Parietal lobe (tissue), 2 donors: Measurements from ENCODE around the gene ASB7. TPM values are rescaled to one million over a fixed set of nuclear protein-coding genes. Genes with fewer than 3 reads are reported as not detected.

Source experiments
- small RNA-seq: library from RNA; depleted of rRNA; stranded (forward); fragments of <200 nt; gene quantifications from one replicate; pipeline ENCODE3, GENCODE V24; 2014; ENCODE audit warnings: low replicate concordance
- total RNA-seq: library from RNA; depleted of rRNA; stranded (reverse); fragments of >200 nt; gene quantifications from one replicate; pipeline ENCODE4 v1.2.3, GENCODE V29; 2014

Gene ASB7, protein sequence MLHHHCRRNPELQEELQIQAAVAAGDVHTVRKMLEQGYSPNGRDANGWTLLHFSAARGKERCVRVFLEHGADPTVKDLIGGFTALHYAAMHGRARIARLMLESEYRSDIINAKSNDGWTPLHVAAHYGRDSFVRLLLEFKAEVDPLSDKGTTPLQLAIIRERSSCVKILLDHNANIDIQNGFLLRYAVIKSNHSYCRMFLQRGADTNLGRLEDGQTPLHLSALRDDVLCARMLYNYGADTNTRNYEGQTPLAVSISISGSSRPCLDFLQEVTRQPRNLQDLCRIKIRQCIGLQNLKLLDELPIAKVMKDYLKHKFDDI
- 23.5 TPM for total RNA-seq

DNA sequence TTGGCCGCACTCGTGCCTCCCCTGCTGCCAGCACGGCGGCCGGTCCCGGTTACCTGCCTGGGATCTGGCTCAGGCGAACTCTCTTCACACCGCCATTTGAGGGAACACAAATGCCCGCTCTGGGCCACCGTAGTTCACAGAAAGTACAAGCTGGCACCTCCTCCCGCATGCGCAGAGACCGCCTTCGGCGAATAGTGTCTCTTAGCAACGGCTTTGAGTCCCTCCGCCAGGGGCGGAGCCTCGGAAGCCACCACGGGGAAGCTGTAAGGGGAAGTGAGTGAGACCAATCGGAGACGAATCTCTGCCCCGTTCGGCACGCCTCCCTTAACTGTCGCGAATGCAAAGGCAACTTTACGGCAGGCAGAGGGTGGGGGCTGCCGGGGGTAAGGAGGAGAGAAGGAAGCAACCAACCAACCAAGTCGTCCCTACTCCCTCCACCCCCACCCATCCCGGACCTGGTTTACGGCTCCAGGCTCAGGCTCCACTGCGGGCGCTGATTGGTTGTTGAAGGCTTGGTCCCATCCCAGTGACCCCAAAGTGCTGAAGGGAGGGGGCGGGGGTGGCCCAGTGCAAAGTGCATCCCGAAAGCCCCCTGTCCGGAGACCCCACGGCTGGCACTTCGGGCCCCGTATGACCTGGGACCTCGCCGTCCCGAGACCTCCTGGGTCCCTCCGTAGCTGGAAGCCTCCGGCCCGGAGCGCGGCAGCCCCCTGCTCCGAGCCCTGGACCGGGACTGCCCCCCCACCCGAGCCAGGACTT, at the start of gene ASB7, which contains the start of gene LINS1:
Gene ASB7 (plus strand): TSS at position 526 of the 759 bp plus-strand sequence. CDS start 9,628 bp downstream, outside the sequence.
Gene LINS1 (minus strand): TSS at position 121 of the 759 bp plus-strand sequence. CDS start 21,342 bp downstream, outside the sequence.

Small RNA genes lying within 50 kb of the gene (small RNA-seq; reads per million reads assigned to genes)
- gene RF00019 = not detected
- not detected for gene RNU6-181P

Other genes with a start within 250 kb of the ASB7 start
- 0.63 TPM for gene CERS3, start 73.6 kb upstream of the ASB7 start, total RNA-seq
- 62.6 TPM for gene LINS1, start 405 bp upstream of the ASB7 start, total RNA-seq